Neural progenitor cell (in vitro differentiated cells): ENCODE data around the gene RBMX2.

Experiments used
- EZH2 ChIP-seq: fragments of 200-600 bp; sonication (generic); IDR thresholded peaks from 2 replicates; pipeline ENCODE4 v1.6.1; 2017; ENCODE audit warnings: antibody characterized with exemption, mild to moderate bottlenecking, moderate library complexity
- TF ChIP-seq, protein P1 (sequence below): fragments of 200-600 bp; sonication (generic); IDR thresholded peaks from 2 replicates; pipeline ENCODE4 v1.5.1; 2017; ENCODE audit warnings: antibody characterized with exemption, mild to moderate bottlenecking

DNA sequence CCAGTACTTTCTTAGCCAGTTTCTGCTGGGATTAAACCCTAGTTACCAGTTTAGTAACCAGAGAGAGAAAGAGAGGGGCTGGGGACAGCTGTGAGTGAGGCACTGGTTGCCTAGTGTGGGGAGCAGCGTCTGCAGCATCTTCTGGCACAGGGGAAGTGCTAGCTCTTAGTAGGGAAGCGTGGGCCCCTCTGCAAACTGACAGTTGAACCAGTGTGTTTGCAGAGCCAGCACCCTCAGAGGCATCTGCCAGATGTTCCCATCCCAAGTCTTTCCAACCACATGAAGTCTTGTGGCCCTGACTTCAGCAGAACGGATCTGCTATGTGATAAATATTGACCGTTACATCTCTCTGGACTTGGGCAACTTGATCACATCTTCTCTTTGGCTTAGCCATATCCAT is 15.0 kb downstream of the RBMX2 start:
- TF ChIP-seq, protein P1, sequence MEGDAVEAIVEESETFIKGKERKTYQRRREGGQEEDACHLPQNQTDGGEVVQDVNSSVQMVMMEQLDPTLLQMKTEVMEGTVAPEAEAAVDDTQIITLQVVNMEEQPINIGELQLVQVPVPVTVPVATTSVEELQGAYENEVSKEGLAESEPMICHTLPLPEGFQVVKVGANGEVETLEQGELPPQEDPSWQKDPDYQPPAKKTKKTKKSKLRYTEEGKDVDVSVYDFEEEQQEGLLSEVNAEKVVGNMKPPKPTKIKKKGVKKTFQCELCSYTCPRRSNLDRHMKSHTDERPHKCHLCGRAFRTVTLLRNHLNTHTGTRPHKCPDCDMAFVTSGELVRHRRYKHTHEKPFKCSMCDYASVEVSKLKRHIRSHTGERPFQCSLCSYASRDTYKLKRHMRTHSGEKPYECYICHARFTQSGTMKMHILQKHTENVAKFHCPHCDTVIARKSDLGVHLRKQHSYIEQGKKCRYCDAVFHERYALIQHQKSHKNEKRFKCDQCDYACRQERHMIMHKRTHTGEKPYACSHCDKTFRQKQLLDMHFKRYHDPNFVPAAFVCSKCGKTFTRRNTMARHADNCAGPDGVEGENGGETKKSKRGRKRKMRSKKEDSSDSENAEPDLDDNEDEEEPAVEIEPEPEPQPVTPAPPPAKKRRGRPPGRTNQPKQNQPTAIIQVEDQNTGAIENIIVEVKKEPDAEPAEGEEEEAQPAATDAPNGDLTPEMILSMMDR, result no peak
- no peak for TF ChIP-seq EZH2
